Activated CD4-positive, alpha-beta T cell treated with anti-CD3 and anti-CD28 coated beads, Interleukin-2, Interleukin-6, amounts not matched to agents 100 ng/mL and 50 ng/mL, durations not matched to agents 16 hours and 8 hours (primary cell): ENCODE measurements around the gene IQGAP3.

Experiments used
- DNase-seq: peaks from one replicate; pipeline ENCODE4 v3.0.0-alpha.2; 2020

Gene IQGAP3

DNA sequence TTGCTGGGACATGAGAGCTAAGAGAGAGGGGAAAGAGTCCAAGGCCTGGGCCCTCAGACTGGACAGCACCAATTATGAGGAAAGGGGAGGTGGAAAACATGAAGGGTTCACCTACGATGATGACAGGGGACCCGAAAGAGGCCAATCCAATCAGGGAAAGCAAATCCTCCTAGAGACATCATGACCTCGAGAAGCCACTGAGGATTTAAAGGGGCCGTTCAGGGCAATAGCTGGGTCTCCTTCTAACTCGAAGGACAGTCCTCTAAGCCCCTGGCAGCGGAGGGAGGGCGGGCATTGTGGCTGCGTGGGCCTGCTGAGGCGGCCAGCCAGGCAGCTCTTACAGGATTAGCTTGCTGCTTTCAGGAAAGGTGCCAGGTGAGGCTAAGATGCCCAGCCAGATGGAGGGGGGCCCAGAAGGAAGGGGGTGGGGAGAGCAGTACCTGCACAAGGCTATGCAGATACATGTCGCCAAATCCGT is 79.2 kb downstream of the IQGAP3 start:
- no peak for DNase-seq

DNA sequence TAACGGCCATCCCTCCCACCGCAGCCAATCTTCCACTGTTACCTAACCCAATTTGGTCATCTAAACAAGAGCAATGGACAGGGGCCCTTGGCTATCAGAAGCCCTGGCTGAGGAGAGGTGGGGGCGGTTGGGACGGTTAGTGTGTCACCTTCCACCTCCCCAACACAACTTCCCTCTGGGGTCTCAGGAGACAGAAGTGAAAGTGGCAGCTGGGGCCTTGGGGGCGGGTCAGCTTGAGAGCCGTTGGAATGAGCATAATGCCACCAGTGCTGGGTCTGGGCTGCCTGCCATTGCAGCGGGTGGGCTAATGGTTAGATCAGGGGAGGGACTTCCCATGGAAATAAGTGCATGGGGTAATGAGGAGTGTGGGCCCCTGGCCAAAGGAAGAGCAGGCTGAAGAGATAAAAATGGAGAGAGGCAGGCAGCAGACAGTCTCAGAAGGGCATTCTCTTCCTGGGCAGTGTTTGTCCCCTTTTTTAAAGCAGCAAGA is 79.7 kb downstream of the IQGAP3 start:
- no peak for DNase-seq

GRCh38 chr1:156492013-156492590 is 80.3 kb downstream of the IQGAP3 start:
- DNase-seq = no peak

- no peak for DNase-seq
These were observed 81.0 kb downstream of the IQGAP3 start for GRCh38 chr1:156491151-156491949.

GRCh38 chr1:156490401-156491032 is 81.8 kb downstream of the IQGAP3 start:
- no peak for DNase-seq

DNA sequence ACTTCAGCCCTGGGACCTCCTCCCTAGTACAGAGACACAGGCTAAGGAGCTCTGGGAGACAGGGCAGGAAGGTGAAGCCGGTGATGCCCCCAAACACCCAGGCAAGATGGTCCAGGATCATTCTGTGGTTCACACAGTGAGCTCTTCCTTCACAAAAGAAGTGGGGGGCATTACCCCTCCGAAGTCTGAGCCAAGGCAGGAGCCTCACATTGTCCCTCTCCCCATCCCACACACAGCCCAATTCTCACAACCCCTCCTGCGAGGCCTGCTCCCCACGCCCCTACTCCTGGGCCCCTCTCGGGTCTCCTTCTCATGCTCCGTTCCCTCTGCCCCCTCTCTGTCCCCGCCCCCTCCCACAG is 82.5 kb downstream of the IQGAP3 start:
- DNase-seq = no peak

- peak; percentile 71 for DNase-seq
These were observed 83.0 kb downstream of the IQGAP3 start for GRCh38 chr1:156489166-156489934.

- peak; percentile 87 for DNase-seq
These were observed 83.7 kb downstream of the IQGAP3 start for GRCh38 chr1:156488566-156489165.

DNA sequence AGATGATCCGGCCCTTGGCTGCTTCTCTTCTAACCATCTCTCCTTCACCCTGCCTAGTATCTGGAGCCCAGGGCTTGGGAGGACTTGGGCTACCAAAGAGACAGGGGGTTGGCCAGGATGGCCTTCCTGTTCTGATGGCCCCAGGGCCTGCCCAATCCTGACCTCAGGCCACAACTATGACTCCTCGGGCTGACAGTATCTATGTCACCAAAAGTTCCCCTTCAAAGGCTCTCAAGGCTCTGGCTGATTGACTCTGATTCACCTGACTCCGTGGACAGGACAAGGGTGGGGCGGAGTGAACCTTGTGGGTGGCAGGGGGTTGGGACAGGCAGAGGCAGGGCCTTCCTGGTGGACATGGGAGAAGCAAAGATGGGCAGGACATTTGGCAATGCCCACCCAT is 84.5 kb downstream of the IQGAP3 start:
- peak; percentile 68 for DNase-seq

DNA sequence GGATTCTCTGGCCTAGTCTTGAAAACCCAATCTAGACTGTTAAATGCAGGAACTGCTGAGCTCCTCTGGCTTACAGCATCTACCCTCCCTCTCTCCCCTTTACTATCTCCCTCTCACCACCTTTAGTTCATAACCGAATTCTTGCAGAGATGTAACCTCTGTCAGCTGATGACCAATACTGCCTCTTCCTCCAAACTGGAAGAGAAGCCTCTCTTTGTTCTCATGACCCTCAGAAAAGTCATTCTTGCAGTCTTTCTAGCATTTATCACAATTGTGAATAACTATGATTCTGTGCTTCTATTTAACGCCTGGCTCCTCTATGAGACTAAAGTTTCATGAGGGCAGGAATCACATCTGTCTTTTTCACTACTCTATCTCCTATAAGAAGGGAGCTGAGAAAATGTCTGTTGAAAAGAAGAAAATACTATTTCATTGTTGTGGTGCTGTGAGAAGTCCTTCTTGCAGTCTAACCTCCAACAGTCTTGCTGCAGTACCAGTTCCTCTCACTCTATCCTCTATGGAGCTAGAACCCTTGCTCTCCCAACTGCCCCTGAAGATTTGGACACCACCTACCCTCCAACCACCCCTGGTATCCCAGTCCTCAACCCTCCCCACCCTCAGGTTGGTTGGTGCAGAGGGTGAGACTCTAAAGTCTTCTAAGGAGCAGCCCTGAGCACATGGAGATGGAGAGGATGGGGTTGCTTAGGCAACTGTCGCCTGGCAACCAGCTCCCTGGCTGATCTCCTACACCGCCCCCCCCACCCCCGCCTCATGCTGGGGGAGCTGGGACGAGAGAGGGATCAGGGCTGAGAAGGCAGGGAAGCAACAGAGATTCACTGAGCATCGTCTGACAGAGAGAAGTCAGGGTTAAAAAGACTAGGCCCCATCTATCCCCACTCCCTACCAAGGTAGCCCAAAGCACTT is 85.7 kb downstream of the IQGAP3 start:
- no peak for DNase-seq

DNA sequence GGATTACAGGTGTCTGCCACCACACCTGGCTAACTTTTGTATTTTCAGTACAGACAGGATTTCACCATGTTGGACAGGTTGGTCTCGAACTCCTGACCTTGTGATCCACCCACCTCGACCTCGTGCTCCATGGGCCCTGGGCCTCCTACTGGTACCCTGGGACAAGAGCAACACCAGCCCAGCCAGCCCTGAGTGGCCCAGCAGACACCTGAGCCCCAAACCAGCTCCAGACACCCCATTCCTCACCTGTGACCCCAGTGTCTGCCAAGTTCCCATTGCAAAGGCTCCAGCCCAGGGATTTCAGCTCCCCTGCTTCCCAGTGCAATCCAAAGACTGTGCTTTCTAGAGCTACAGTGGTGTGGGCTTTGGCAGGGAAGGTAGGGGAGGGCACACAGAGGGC is 86.4 kb downstream of the IQGAP3 start:
- no peak for DNase-seq

- no peak for DNase-seq
These were observed 87.8 kb downstream of the IQGAP3 start for GRCh38 chr1:156484480-156485058.

DNA sequence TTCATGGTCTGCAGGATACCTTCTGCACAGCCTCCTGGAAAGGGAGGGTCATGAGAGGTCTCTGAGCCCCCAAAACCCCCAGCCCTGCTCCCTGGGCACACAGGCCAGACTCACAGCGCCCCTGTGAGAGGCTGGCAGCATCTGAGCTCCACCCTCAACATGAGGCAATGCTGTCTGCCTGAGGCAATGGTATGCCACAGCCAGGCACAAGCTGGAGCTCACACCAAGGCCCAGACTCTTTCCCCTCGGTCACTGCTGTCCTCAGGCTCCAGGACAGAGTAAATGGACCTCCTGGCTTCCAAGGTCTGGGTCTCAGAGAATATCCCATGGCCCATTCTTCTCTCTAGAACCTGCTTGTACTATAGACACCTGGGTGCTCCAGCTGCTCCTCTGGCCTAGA is 89.0 kb downstream of the IQGAP3 start:
- DNase-seq = no peak

DNA sequence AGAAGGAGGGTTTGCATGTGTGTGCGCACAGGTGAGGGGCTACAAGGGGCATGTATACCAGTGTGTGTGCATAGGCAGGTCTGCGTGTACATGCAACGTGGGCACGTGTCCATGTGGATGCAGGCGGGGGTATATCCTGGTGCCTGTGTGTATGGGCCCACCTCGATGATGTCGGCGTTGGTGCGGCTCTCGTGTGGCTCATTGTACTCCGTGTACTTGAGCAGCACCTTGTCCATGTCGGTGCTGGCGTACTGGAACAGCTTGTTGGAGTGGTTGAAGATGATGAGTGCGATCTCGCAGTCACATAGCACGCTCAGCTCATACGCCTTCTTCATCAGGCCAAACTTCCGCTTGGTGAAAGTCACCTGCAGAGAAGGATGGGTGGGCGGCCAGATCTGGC is 90.1 kb downstream of the IQGAP3 start:
- DNase-seq = no peak

DNA sequence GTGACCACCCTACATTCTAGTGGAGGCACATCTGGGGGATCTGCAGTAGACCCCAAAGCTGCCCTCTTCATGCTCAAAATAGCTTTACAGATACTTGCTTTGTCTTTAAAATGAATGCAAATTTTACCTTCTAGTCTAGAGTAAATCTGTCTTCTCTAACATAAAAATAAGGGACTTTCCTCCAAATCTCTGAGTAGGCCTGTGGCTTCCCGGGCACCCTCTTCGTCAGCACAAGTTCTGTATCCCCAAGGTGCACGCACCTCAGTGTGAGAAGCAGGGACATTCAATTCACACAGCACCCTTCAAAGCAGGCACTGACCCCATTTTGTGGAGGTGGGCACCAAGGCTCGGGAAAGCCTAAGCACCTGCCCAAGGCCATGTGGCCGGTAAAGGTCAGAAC is 90.8 kb downstream of the IQGAP3 start:
- DNase-seq = no peak

GRCh38 chr1:156480411-156481192 is 91.8 kb downstream of the IQGAP3 start:
- peak; percentile 84 for DNase-seq

DNA sequence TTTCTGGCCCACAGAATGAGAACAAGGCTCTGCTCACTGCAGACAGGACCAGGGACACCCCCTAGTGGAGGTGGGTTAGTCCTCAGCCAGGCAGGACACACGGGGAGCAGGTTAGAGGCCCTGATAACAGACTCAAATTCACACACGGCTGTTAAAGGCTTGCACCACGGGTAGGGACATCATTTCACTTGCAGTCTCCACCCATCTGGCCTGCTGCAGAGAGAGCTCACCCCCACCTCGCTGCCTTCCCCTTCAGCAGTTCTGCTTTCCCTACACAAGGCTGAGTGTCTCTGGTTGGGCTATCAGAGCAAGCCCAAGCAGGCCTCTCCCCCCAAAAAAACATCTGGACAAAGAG is 92.4 kb downstream of the IQGAP3 start:
- DNase-seq = no peak

GRCh38 chr1:156479093-156480015 is 93.0 kb downstream of the IQGAP3 start:
- DNase-seq = no peak

- DNase-seq = no peak
These were observed 94.1 kb downstream of the IQGAP3 start for GRCh38 chr1:156478250-156478627.
